Measurements from ENCODE around the gene RPN2. TPM values are rescaled to one million over a fixed set of nuclear protein-coding genes. Genes with fewer than 3 reads are reported as not detected.
A peak's percentile ranks its signal among the peaks of the same experiment; 100 is the strongest.

Gene RPN2
- total RNA-seq, 1 donor from 2014 or later: 185 TPM

- no peaks in the 10 kb centered on the region for H3K9me3 ChIP-seq
- no peaks in the 10 kb centered on the region for H3K4me1 ChIP-seq
- peaks cover 7% of the 10 kb centered on the region for H3K27me3 ChIP-seq
- no peak overlapping the region for H3K4me3 ChIP-seq
- no peaks in the 10 kb centered on the region for H3K36me3 ChIP-seq
- TF ChIP-seq CTCF (IDR thresholded peaks at IDR 0.05): no peak
- ATAC-seq (no peak), DNase-seq (no peak)
- no peak overlapping the region for H3K27ac ChIP-seq
- intact Hi-C loops (cut with DNase I): no loop called here
Measured at GRCh38 chr20:37263686-37264085, 84.6 kb downstream of the RPN2 start.

- DNase-seq (no peak), ATAC-seq (peak; percentile 73)
- Histone ChIP-seq H3K27me3 (peaks cover 7% of the 10 kb centered on the region), H3K4me3 (no peak overlapping the region), H3K36me3 (no peaks in the 10 kb centered on the region), H3K27ac (no peak overlapping the region), H3K9me3 (no peaks in the 10 kb centered on the region), H3K4me1 (peaks cover 3% of the 10 kb centered on the region)
- TF ChIP-seq CTCF (IDR thresholded peaks at IDR 0.05): no peak
- intact Hi-C loops (cut with DNase I): loop anchor here (5.0 kb wide), 1 partner anchor 262 kb away; the partner anchor contains the start of gene BLCAP
Measured at GRCh38 chr20:37265152-37265551, 86.0 kb downstream of the RPN2 start.

- ATAC-seq: no peak
- no peak for TF ChIP-seq CTCF (IDR thresholded peaks at IDR 0.05)
- no peak overlapping the region for H3K27ac ChIP-seq
- peaks cover 3% of the 10 kb centered on the region for H3K4me1 ChIP-seq
- H3K9me3 ChIP-seq: no peaks in the 10 kb centered on the region
- H3K27me3 ChIP-seq: peaks cover 3% of the 10 kb centered on the region
- H3K36me3 ChIP-seq: no peaks in the 10 kb centered on the region
- no peak overlapping the region for H3K4me3 ChIP-seq
- intact Hi-C loops (cut with DNase I): loop anchor here (5.0 kb wide), 1 partner anchor 260 kb away; the partner anchor contains the start of gene BLCAP
- DNase-seq: no peak
Measured at GRCh38 chr20:37266940-37267666, 88.0 kb downstream of the RPN2 start.

GRCh38 chr20:37267667-37268313 is 88.7 kb downstream of the RPN2 start:
- DNase-seq: no peak
- H3K9me3 ChIP-seq: no peaks in the 10 kb centered on the region
- TF ChIP-seq CTCF (IDR thresholded peaks at IDR 0.05): no peak
- no peak for ATAC-seq
- H3K4me3 ChIP-seq: no peak overlapping the region
- H3K36me3 ChIP-seq: no peaks in the 10 kb centered on the region
- H3K4me1 ChIP-seq: peaks cover 3% of the 10 kb centered on the region
- H3K27ac ChIP-seq: no peak overlapping the region
- intact Hi-C loops (cut with DNase I): loop anchor here (5.0 kb wide), 1 partner anchor 260 kb away; the partner anchor contains the start of gene BLCAP
- H3K27me3 ChIP-seq: no peaks in the 10 kb centered on the region

- ATAC-seq: peak; percentile 80
- Histone ChIP-seq H3K4me3 (no peak overlapping the region), H3K36me3 (no peaks in the 10 kb centered on the region), H3K27ac (peak overlapping the region; percentile 70), H3K27me3 (no peaks in the 10 kb centered on the region), H3K4me1 (peaks cover 9% of the 10 kb centered on the region), H3K9me3 (no peaks in the 10 kb centered on the region)
- intact Hi-C loops (cut with DNase I): loop anchor here (10.0 kb wide), 1 partner anchor 114 kb away; no protein-coding TSS in a partner anchor
- TF ChIP-seq CTCF (IDR thresholded peaks at IDR 0.05): no peak
- no peak for DNase-seq
Measured at GRCh38 chr20:37270576-37271420, 91.7 kb downstream of the RPN2 start.
